Activated naive CD4-positive, alpha-beta T cell treated with anti-CD3 and anti-CD28 coated beads, Interleukin-2, amount 10 ng/mL, durations not matched to agents 7 days and 5 days (primary cell): ENCODE data around the gene PARM1.

Experiments used
- CTCF ChIA-PET: fragments of 350-600 bp; sonication (Branson Sonifier 250); formaldehyde crosslinking; loops from one replicate; lab custom pipeline; 2021; ENCODE audit warnings: antibody characterized with exemption; lab: Charles Lee
- DNase-seq: peaks from one replicate; pipeline ENCODE4 v3.0.0-alpha.2; 2020
- H3K27ac Mint-ChIP-seq: one replicate; pipeline ENCODE4 v1.8.0; 2021; ENCODE audit warnings: mild to moderate bottlenecking, moderate library complexity, mixed read lengths
- H3K27me3 Mint-ChIP-seq: one replicate; pipeline ENCODE4 v1.8.0; 2021; ENCODE audit warnings: mild to moderate bottlenecking, mixed read lengths
- H3K36me3 Mint-ChIP-seq: one replicate; pipeline ENCODE4 v1.8.0; 2021; ENCODE audit warnings: mixed read lengths
- H3K4me1 Mint-ChIP-seq: one replicate; pipeline ENCODE4 v1.8.0; 2021; ENCODE audit warnings: mixed read lengths
- H3K4me3 Mint-ChIP-seq: one replicate; pipeline ENCODE4 v1.8.0; 2021; ENCODE audit warnings: mild to moderate bottlenecking, moderate library complexity, mixed read lengths
- H3K9me3 Mint-ChIP-seq: one replicate; pipeline ENCODE4 v1.8.0; 2021; ENCODE audit warnings: mixed read lengths

The PARM1 gene

GRCh38 chr4:74953647-74954046, 20.7 kb downstream of the PARM1 start:
- Mint-ChIP-seq H3K4me3 (no peak overlapping the region), H3K36me3 (no peaks in the 10 kb centered on the region), H3K9me3 (no peaks in the 10 kb centered on the region), H3K4me1 (no peaks in the 10 kb centered on the region), H3K27ac (no peak overlapping the region), H3K27me3 (no peaks in the 10 kb centered on the region)
- CTCF ChIA-PET = no interaction called here
- DNase-seq = no peak

- Mint-ChIP-seq H3K9me3 (peaks cover 1% of the 10 kb centered on the region), H3K4me3 (no peak overlapping the region), H3K27ac (no peak overlapping the region), H3K4me1 (no peaks in the 10 kb centered on the region), H3K36me3 (no peaks in the 10 kb centered on the region), H3K27me3 (no peaks in the 10 kb centered on the region)
- CTCF ChIA-PET = no interaction called here
- DNase-seq = no peak
Measured at GRCh38 chr4:74958881-74959280, 26.0 kb downstream of the PARM1 start.

GRCh38 chr4:74961230-74961629, 28.3 kb downstream of the PARM1 start:
- Mint-ChIP-seq H3K9me3 (peaks cover 1% of the 10 kb centered on the region), H3K4me3 (no peak overlapping the region), H3K27me3 (no peaks in the 10 kb centered on the region), H3K36me3 (no peaks in the 10 kb centered on the region), H3K4me1 (no peaks in the 10 kb centered on the region), H3K27ac (no peak overlapping the region)
- DNase-seq = no peak
- CTCF ChIA-PET = no interaction called here

GRCh38 chr4:74962584-74962983, 29.7 kb downstream of the PARM1 start:
- no peaks in the 10 kb centered on the region for H3K27me3 Mint-ChIP-seq
- H3K4me1 Mint-ChIP-seq = no peaks in the 10 kb centered on the region
- no peak overlapping the region for H3K4me3 Mint-ChIP-seq

GRCh38 chr4:74964311-74964710, 31.4 kb downstream of the PARM1 start:
- no peak for DNase-seq
- Mint-ChIP-seq H3K4me3 (no peak overlapping the region), H3K27me3 (no peaks in the 10 kb centered on the region), H3K9me3 (peaks cover 1% of the 10 kb centered on the region), H3K27ac (no peak overlapping the region), H3K4me1 (no peaks in the 10 kb centered on the region), H3K36me3 (no peaks in the 10 kb centered on the region)
- CTCF ChIA-PET = no interaction called here

More at GRCh38 chr4:74962584-74962983, 29.7 kb downstream of the PARM1 start:
- H3K9me3 Mint-ChIP-seq = peaks cover 1% of the 10 kb centered on the region
- H3K36me3 Mint-ChIP-seq = no peaks in the 10 kb centered on the region
- DNase-seq = no peak
- H3K27ac Mint-ChIP-seq = no peak overlapping the region
- CTCF ChIA-PET = no interaction called here

- Mint-ChIP-seq H3K4me1 (no peaks in the 10 kb centered on the region), H3K27ac (no peak overlapping the region), H3K27me3 (no peaks in the 10 kb centered on the region), H3K36me3 (no peaks in the 10 kb centered on the region), H3K9me3 (no peaks in the 10 kb centered on the region), H3K4me3 (no peak overlapping the region)
- CTCF ChIA-PET = no interaction called here
- no peak for DNase-seq
Measured at GRCh38 chr4:74967324-74967723, 34.4 kb downstream of the PARM1 start.

- Mint-ChIP-seq H3K4me3 (no peak overlapping the region), H3K36me3 (no peaks in the 10 kb centered on the region), H3K27me3 (no peaks in the 10 kb centered on the region), H3K9me3 (no peaks in the 10 kb centered on the region), H3K27ac (no peak overlapping the region), H3K4me1 (no peaks in the 10 kb centered on the region)
- no peak for DNase-seq
- CTCF ChIA-PET = no interaction called here
Measured at GRCh38 chr4:74968456-74969164, 35.7 kb downstream of the PARM1 start.

- DNase-seq = no peak
- no peak overlapping the region for H3K27ac Mint-ChIP-seq
- H3K4me1 Mint-ChIP-seq = no peaks in the 10 kb centered on the region
- no peaks in the 10 kb centered on the region for H3K27me3 Mint-ChIP-seq
- H3K9me3 Mint-ChIP-seq = no peaks in the 10 kb centered on the region
- no peak overlapping the region for H3K4me3 Mint-ChIP-seq
- CTCF ChIA-PET = no interaction called here
- no peaks in the 10 kb centered on the region for H3K36me3 Mint-ChIP-seq
Measured at GRCh38 chr4:74969507-74970474, 36.9 kb downstream of the PARM1 start.

- Mint-ChIP-seq H3K9me3 (no peaks in the 10 kb centered on the region), H3K36me3 (no peaks in the 10 kb centered on the region)
Measured at GRCh38 chr4:74970577-74970976, 37.7 kb downstream of the PARM1 start.

GRCh38 chr4:74971862-74972261, 38.9 kb downstream of the PARM1 start:
- Mint-ChIP-seq H3K9me3 (no peaks in the 10 kb centered on the region), H3K27me3 (no peaks in the 10 kb centered on the region), H3K36me3 (no peaks in the 10 kb centered on the region), H3K4me3 (no peak overlapping the region), H3K27ac (no peak overlapping the region), H3K4me1 (no peaks in the 10 kb centered on the region)
- no peak for DNase-seq
- CTCF ChIA-PET = no interaction called here

More at GRCh38 chr4:74970577-74970976, 37.7 kb downstream of the PARM1 start:
- Mint-ChIP-seq H3K4me3 (no peak overlapping the region), H3K27me3 (no peaks in the 10 kb centered on the region), H3K27ac (no peak overlapping the region), H3K4me1 (no peaks in the 10 kb centered on the region)
- CTCF ChIA-PET = no interaction called here
- no peak for DNase-seq

GRCh38 chr4:74975082-74975481, 42.2 kb downstream of the PARM1 start:
- H3K4me3 Mint-ChIP-seq = no peak overlapping the region
- CTCF ChIA-PET = no interaction called here
- no peak for DNase-seq
- no peaks in the 10 kb centered on the region for H3K36me3 Mint-ChIP-seq
- peaks cover 4% of the 10 kb centered on the region for H3K9me3 Mint-ChIP-seq
- H3K27ac Mint-ChIP-seq = no peak overlapping the region
- no peaks in the 10 kb centered on the region for H3K27me3 Mint-ChIP-seq
- no peaks in the 10 kb centered on the region for H3K4me1 Mint-ChIP-seq

GRCh38 chr4:74975848-74976824, 43.2 kb downstream of the PARM1 start:
- no peaks in the 10 kb centered on the region for H3K27me3 Mint-ChIP-seq
- no peaks in the 10 kb centered on the region for H3K36me3 Mint-ChIP-seq
- no peak overlapping the region for H3K4me3 Mint-ChIP-seq
- no peaks in the 10 kb centered on the region for H3K4me1 Mint-ChIP-seq
- no peak overlapping the region for H3K27ac Mint-ChIP-seq
- DNase-seq = no peak
- peaks cover 4% of the 10 kb centered on the region for H3K9me3 Mint-ChIP-seq
- CTCF ChIA-PET = no interaction called here

GRCh38 chr4:74982546-74983252, 49.8 kb downstream of the PARM1 start:
- H3K27ac Mint-ChIP-seq = no peak overlapping the region
- no peaks in the 10 kb centered on the region for H3K4me1 Mint-ChIP-seq
- H3K36me3 Mint-ChIP-seq = no peaks in the 10 kb centered on the region
- no peaks in the 10 kb centered on the region for H3K27me3 Mint-ChIP-seq
- peaks cover 4% of the 10 kb centered on the region for H3K9me3 Mint-ChIP-seq
- no peak overlapping the region for H3K4me3 Mint-ChIP-seq
- CTCF ChIA-PET = no interaction called here
- DNase-seq = no peak
